ENCODE measurements around the gene MDC1. TPM values are rescaled to one million over a fixed set of nuclear protein-coding genes. Genes with fewer than 3 reads are reported as not detected.

MDC1 gene
- total and polyA plus RNA-seq, 2 experiments from 2014 or later, result 4.9 to 7.1 TPM

DNA sequence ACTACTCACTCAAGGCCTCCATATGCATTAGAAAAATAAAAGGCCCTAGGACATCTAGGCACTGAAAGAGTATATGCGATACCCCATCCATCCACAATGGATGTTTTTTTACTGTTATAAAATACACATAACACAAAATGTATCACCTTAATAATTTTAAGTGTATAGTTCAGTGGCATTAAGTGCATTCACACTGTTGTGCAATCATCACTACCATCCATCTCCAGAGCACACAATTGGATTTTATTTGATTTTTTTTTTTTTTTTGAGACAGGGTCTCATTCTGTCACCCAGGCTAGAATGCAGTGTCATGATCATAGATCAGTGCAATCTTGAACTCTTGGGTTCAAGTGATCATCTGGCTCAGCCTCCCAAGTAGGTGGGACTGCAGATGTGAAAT, 2.8 kb downstream of the MDC1 start:
- in situ Hi-C loops (cut with MboI), result no loop called here
- Histone ChIP-seq H3K4me3 (no peak overlapping the region), H2AFZ (no peak overlapping the region), H3K36me3 (ENCODE audit: low read depth) (peaks cover 3% of the 10 kb centered on the region; the same call in 1 of the 2 replicates), H3F3A (ENCODE audit: insufficient read depth) (peaks cover 13% of the 10 kb centered on the region), H3K4me2 (ENCODE audit: unreplicated experiment) (no peak overlapping the region), H3K27ac (no peak overlapping the region), H3K9me2 (ENCODE audit: insufficient read depth) (no peaks in the 10 kb centered on the region), H4K20me1 (ENCODE audit: insufficient read depth) (no peaks in the 10 kb centered on the region), H3K79me2 (ENCODE audit: insufficient read depth) (peaks cover 43% of the 10 kb centered on the region), H3K9ac (no peak overlapping the region), H3K9me3 (ENCODE audit: low read depth) (no peaks in the 10 kb centered on the region), H3K27me3 (replicated peaks; ENCODE audit: insufficient read depth) (no peaks in the 10 kb centered on the region), H3K4me1 (ENCODE audit: insufficient read depth) (peaks cover 17% of the 10 kb centered on the region)
- 96 to 100% methylated on average over 1 of the region's 1 CpG for WGBS, 2 experiments (ENCODE audit: low coverage in 1 of 2, low lambda C conversion rate in 2 of 2, missing lambda C conversion rate in 2 of 2)
- TF ChIP-seq EZH2phosphoT487 (IDR thresholded peaks at IDR 0.05; ENCODE audit: insufficient read depth, low read depth) (no peak), EZH2 (IDR thresholded peaks at IDR 0.05; ENCODE audit: insufficient read depth, poor library complexity, severe bottlenecking) (no peak)
- no peak for DNase-seq

- in situ Hi-C loops (cut with MboI), result no loop called here
- TF ChIP-seq EZH2phosphoT487 (IDR thresholded peaks at IDR 0.05; ENCODE audit: insufficient read depth, low read depth) (no peak), EZH2 (IDR thresholded peaks at IDR 0.05; ENCODE audit: insufficient read depth, poor library complexity, severe bottlenecking) (no peak)
- Histone ChIP-seq H3K9me3 (ENCODE audit: low read depth) (no peaks in the 10 kb centered on the region), H3K79me2 (ENCODE audit: insufficient read depth) (peaks cover 29% of the 10 kb centered on the region), H3K27me3 (replicated peaks; ENCODE audit: insufficient read depth) (no peaks in the 10 kb centered on the region), H2AFZ (no peak overlapping the region), H3F3A (ENCODE audit: insufficient read depth) (no peaks in the 10 kb centered on the region), H3K36me3 (ENCODE audit: low read depth) (peaks cover 3% of the 10 kb centered on the region; the same call in 1 of the 2 replicates), H3K4me2 (ENCODE audit: unreplicated experiment) (no peak overlapping the region), H3K9me2 (ENCODE audit: insufficient read depth) (no peaks in the 10 kb centered on the region), H3K9ac (no peak overlapping the region), H3K4me1 (ENCODE audit: insufficient read depth) (peaks cover 5% of the 10 kb centered on the region; the same call in 1 of the 2 replicates), H4K20me1 (ENCODE audit: insufficient read depth) (no peaks in the 10 kb centered on the region), H3K4me3 (no peak overlapping the region), H3K27ac (no peak overlapping the region)
- DNase-seq, result no peak
- 77 to 80% methylated on average over 7 of the region's 7 CpGs for WGBS, 2 experiments (ENCODE audit: low coverage in 1 of 2, low lambda C conversion rate in 2 of 2, missing lambda C conversion rate in 2 of 2)
These were observed 4.6 kb downstream of the MDC1 start for GRCh38 chr6:30712441-30712945.

DNA sequence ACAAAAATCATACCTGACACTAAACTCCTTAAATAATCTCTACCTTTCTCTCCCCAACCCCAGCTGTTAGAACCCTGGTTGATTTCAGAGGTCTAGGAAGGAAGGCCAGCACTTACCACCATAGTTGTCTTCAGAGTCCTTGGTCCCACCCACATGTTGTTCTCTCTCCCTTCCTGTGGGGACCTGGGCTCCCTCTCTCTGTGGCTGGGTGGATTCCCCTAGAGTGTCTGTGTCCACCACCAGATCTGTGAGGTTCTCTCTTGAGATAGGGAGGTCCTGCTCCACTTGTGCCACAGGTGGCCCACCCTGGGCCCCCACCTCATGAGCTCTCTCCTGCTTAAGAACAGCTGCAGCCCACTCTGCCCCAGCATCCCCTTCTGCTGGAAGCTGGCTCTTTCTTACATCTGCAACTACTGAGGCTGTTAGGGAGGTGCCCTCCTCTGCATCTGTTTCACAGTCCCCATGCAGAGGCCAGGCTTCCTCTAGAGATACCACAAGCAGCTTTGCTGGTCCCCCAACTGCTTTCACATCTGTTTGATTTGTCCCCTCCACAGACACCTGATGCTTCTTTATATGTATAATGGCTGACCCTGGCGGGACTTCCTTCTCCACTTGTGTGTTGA, 5.2 kb downstream of the MDC1 start:
- no peak overlapping the region for H3K4me3 ChIP-seq
- H4K20me1 ChIP-seq (ENCODE audit: insufficient read depth), result no peaks in the 10 kb centered on the region
- H3K4me1 ChIP-seq (ENCODE audit: insufficient read depth), result peaks cover 5% of the 10 kb centered on the region; the same call in 1 of the 2 replicates
- WGBS, 2 experiments (ENCODE audit: low coverage in 1 of 2, low lambda C conversion rate in 2 of 2, missing lambda C conversion rate in 2 of 2), result 89 to 100% methylated on average over 1 of the region's 1 CpG
- no peak overlapping the region for H2AFZ ChIP-seq
- H3K27me3 ChIP-seq (replicated peaks; ENCODE audit: insufficient read depth), result no peaks in the 10 kb centered on the region
- no peaks in the 10 kb centered on the region for H3K9me3 ChIP-seq (ENCODE audit: low read depth)
- H3K4me2 ChIP-seq (ENCODE audit: unreplicated experiment), result no peak overlapping the region
- H3K9me2 ChIP-seq (ENCODE audit: insufficient read depth), result no peaks in the 10 kb centered on the region
- peaks cover 27% of the 10 kb centered on the region for H3K79me2 ChIP-seq (ENCODE audit: insufficient read depth)
- DNase-seq, result no peak
- no peak overlapping the region for H3K9ac ChIP-seq
- in situ Hi-C loops (cut with MboI), result no loop called here
- TF ChIP-seq EZH2phosphoT487 (IDR thresholded peaks at IDR 0.05; ENCODE audit: insufficient read depth, low read depth), result no peak
- TF ChIP-seq EZH2 (IDR thresholded peaks at IDR 0.05; ENCODE audit: insufficient read depth, poor library complexity, severe bottlenecking), result no peak
- peaks cover 6% of the 10 kb centered on the region; the same call in 1 of the 2 replicates for H3K36me3 ChIP-seq (ENCODE audit: low read depth)
- no peak overlapping the region for H3K27ac ChIP-seq
- no peaks in the 10 kb centered on the region for H3F3A ChIP-seq (ENCODE audit: insufficient read depth)

- no peak for DNase-seq
- Histone ChIP-seq H2AFZ (no peak overlapping the region), H4K20me1 (ENCODE audit: insufficient read depth) (no peaks in the 10 kb centered on the region), H3K79me2 (ENCODE audit: insufficient read depth) (0 out of 2 replicates have a peak, but pooled peaks cover 1% of the 10 kb centered on the region), H3K9me2 (ENCODE audit: insufficient read depth) (no peaks in the 10 kb centered on the region), H3K4me2 (ENCODE audit: unreplicated experiment) (no peak overlapping the region), H3K27ac (no peak overlapping the region), H3K4me3 (no peak overlapping the region), H3F3A (ENCODE audit: insufficient read depth) (no peaks in the 10 kb centered on the region), H3K36me3 (ENCODE audit: low read depth) (peaks cover 3% of the 10 kb centered on the region; the same call in 1 of the 2 replicates), H3K9me3 (ENCODE audit: low read depth) (no peaks in the 10 kb centered on the region), H3K9ac (no peak overlapping the region), H3K4me1 (ENCODE audit: insufficient read depth) (no peaks in the 10 kb centered on the region), H3K27me3 (replicated peaks; ENCODE audit: insufficient read depth) (no peaks in the 10 kb centered on the region)
- 94 to 95% methylated on average over 2 of the region's 2 CpGs for WGBS, 2 experiments (ENCODE audit: low coverage in 1 of 2, low lambda C conversion rate in 2 of 2, missing lambda C conversion rate in 2 of 2)
- TF ChIP-seq EZH2 (IDR thresholded peaks at IDR 0.05; ENCODE audit: insufficient read depth, poor library complexity, severe bottlenecking), result no peak
- TF ChIP-seq EZH2phosphoT487 (IDR thresholded peaks at IDR 0.05; ENCODE audit: insufficient read depth, low read depth), result no peak
- in situ Hi-C loops (cut with MboI), result no loop called here
These were observed 7.8 kb downstream of the MDC1 start for GRCh38 chr6:30709101-30709868.
